GM06990 (cell line): Measurements from ENCODE around the gene VWA5A.

Experiments used
- DNase-seq: peaks from one replicate; pipeline ENCODE4 v3.0.0-alpha.2; 2011; ENCODE audit not compliant: insufficient read length; ENCODE audit errors: extremely low read depth
- H3K27me3 ChIP-seq: replicated peaks from 2 replicates; pipeline ENCODE4 v1.6.0; 2011; ENCODE audit warnings: low read length; ENCODE audit not compliant: control insufficient read depth, insufficient read depth
- H3K36me3 ChIP-seq: 2 replicates; pipeline ENCODE4 v1.5.1; 2011; ENCODE audit warnings: low read length; ENCODE audit not compliant: control insufficient read depth, insufficient read depth
- H3K4me3 ChIP-seq: replicated peaks from 2 replicates; pipeline ENCODE4 v1.5.1; 2011; ENCODE audit warnings: low read depth, mild to moderate bottlenecking, control low read depth, low read length
- CTCF ChIP-seq: IDR thresholded peaks from 2 replicates; pipeline ENCODE4 v1.5.1; 2011; ENCODE audit warnings: low read length, control low read depth, mild to moderate bottlenecking, inconsistent platforms; ENCODE audit not compliant: insufficient read depth, poor library complexity, severe bottlenecking

VWA5A gene

DNA sequence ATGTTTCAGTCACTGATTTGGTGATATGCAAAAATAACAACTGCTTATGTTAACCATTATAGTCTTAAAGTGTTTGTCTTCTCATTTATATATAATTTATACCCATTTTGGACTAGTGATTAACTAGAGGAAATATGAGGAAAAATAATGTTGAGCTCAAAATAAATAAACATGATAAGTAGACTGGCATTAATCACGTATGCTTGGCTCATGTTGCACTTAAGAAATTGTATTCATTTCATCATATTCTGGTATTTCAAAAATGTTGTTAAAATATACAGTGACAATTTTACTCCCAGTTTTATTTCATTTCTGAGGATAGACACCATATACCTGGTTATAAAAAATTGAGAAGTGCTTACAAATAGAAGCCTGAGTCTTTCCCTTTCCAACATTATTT lies 64.1 kb downstream of the VWA5A start:
- DNase-seq = no peak
- no peaks in the 10 kb centered on the region for H3K27me3 ChIP-seq
- no peak for TF ChIP-seq CTCF
- no peak overlapping the region for H3K4me3 ChIP-seq
- no peaks in the 10 kb centered on the region for H3K36me3 ChIP-seq

GRCh38 chr11:124183068-124183467 lies 67.8 kb downstream of the VWA5A start, which contains the start of gene OR10D3:
Gene OR10D3 (plus strand): TSS chr11:124183345. CDS start chr11:124185270, 1,925 bp downstream.
- no peaks in the 10 kb centered on the region for H3K36me3 ChIP-seq
- no peak for TF ChIP-seq CTCF
- DNase-seq = no peak
- no peaks in the 10 kb centered on the region; the same call in 1 of the 2 replicates for H3K27me3 ChIP-seq
- H3K4me3 ChIP-seq = no peak within 1 kb of the TSS

DNA sequence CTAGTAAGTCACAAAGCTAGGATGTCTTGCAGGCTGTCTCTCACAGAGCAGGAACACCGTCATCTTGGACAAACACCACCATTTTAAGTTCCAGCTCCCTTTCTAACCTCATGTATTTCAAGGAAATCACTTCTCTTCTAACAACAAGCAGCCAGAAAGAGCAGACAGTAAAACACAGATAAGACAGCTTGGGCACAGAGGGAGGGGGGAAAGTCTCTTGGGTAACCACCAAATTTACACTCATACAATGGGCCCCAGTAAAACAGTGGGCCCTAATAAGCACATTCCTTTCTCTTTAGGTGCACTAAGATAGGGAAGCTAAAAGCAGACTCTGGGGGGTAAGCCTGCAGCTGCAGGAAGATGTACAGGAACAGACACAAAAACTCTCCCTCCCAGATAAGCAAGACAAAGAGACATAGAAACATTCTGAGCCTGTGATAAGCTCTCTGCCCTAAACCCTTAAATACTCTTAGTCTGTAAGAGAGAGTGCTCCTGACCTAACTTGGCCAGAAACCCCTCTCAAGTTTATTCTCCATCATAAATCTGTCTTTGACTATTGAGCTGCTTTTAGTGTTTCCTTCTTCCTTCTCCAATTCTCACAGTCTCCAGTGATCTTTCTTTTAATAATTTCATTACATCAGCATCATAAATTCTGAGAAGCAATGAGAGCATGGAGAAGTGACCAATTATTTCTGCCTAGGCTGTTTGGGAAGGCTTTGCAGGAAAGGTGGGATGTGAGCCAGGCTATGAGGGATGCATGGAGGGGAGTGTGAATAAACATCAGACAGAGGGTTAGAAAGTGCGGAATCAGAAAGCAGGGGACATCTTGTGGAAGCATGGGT lies 75.3 kb downstream of the VWA5A start:
- DNase-seq = no peak
- H3K36me3 ChIP-seq = no peaks in the 10 kb centered on the region
- TF ChIP-seq CTCF = no peak
- no peak overlapping the region for H3K4me3 ChIP-seq
- H3K27me3 ChIP-seq = peaks cover 1% of the 10 kb centered on the region

GRCh38 chr11:124193221-124194010 lies 78.2 kb downstream of the VWA5A start:
- TF ChIP-seq CTCF = no peak
- no peak overlapping the region for H3K4me3 ChIP-seq
- DNase-seq = no peak
- H3K36me3 ChIP-seq = no peaks in the 10 kb centered on the region
- H3K27me3 ChIP-seq = peaks cover 1% of the 10 kb centered on the region

GRCh38 chr11:124194293-124195188 lies 79.3 kb downstream of the VWA5A start:
- DNase-seq = no peak
- H3K27me3 ChIP-seq = peaks cover 1% of the 10 kb centered on the region
- H3K36me3 ChIP-seq = no peaks in the 10 kb centered on the region
- H3K4me3 ChIP-seq = no peak overlapping the region
- no peak for TF ChIP-seq CTCF
